H1 (cell line): ENCODE data around the gene ASGR1. TPM values are rescaled to one million over a fixed set of nuclear protein-coding genes. Genes with fewer than 3 reads are reported as not detected.

ENCODE experiments used
- ATF2 ChIP-seq: IDR thresholded peaks from 2 replicates; pipeline ENCODE4 v1.6.1; 2012; ENCODE audit warnings: low read length, inconsistent platforms
- ATF3 ChIP-seq: IDR thresholded peaks from 2 replicates; pipeline ENCODE4 v1.6.1; 2011; ENCODE audit warnings: low read depth, mild to moderate bottlenecking, low read length; ENCODE audit not compliant: insufficient read depth
- BACH1 ChIP-seq: IDR thresholded peaks from 2 replicates; pipeline ENCODE4 v1.6.1; 2012; ENCODE audit warnings: low read length, improper control_type of control experiment
- BRCA1 ChIP-seq: IDR thresholded peaks from 2 replicates; pipeline ENCODE4 v1.6.1; 2012; ENCODE audit warnings: low read depth, low read length, improper control_type of control experiment
- CBX5 ChIP-seq: fragments of 300-800, 300-1000 bp; sonication (generic); IDR thresholded peaks from 2 replicates; pipeline ENCODE4 v1.7.1; 2016; ENCODE audit warnings: antibody characterized with exemption, low read length, low read depth
- CREB1 ChIP-seq: IDR thresholded peaks from 2 replicates; pipeline ENCODE4 v1.6.1; 2012; ENCODE audit warnings: inconsistent platforms
- CTCF ChIP-seq, 3 experiments: IDR thresholded peaks; 1 replicate in 2 of 3; 2 replicates in 1 of 3; pipeline versions ENCODE4 v1.5.1 to v1.6.1; 2011; ENCODE audit warnings: low read length in 3 of 3, mild to moderate bottlenecking in 3 of 3, inconsistent platforms in 2 of 3, low read depth in 1 of 3, moderate library complexity in 1 of 3; ENCODE audit not compliant: insufficient read depth in 1 of 3; ENCODE audit errors: control extremely low read depth in 1 of 3
- EGR1 ChIP-seq: IDR thresholded peaks from 2 replicates; pipeline ENCODE4 v1.6.1; 2011; ENCODE audit warnings: low read depth, low read length, borderline replicate concordance
- FOSL1 ChIP-seq: IDR thresholded peaks from 2 replicates; pipeline ENCODE4 v1.6.1; 2011; ENCODE audit warnings: mild to moderate bottlenecking, low read depth, low read length, moderate library complexity; ENCODE audit not compliant: insufficient read depth
- HDAC2 ChIP-seq, 2 experiments: fragments of 300-600 bp in 1 of 2; sonication (generic) in 1 of 2; IDR thresholded peaks; 2 replicates each; pipeline ENCODE4 v1.6.1; 2011 to 2012; ENCODE audit warnings: low read depth in 2 of 2, low read length in 2 of 2, mild to moderate bottlenecking in 2 of 2, moderate library complexity in 2 of 2, borderline replicate concordance in 1 of 2, inconsistent platforms in 1 of 2
- MAFK ChIP-seq: IDR thresholded peaks from 2 replicates; pipeline ENCODE4 v1.6.1; 2012; ENCODE audit warnings: low read depth, mild to moderate bottlenecking, improper control_type of control experiment, low read length
- PHF8 ChIP-seq: fragments of 200-600 bp; sonication (generic); conservative IDR thresholded peaks from 2 replicates; pipeline ENCODE4 v1.7.1; 2012; ENCODE audit warnings: low read depth, mild to moderate bottlenecking, inconsistent platforms, low read length, moderate library complexity
- POLR2A ChIP-seq, 2 experiments: IDR thresholded peaks; 1 replicate in 1 of 2; 2 replicates in 1 of 2; pipeline ENCODE4 v1.6.1; 2011; ENCODE audit warnings: low read depth in 2 of 2, low read length in 2 of 2, mild to moderate bottlenecking in 2 of 2; ENCODE audit errors: control extremely low read depth in 1 of 2
- POLR2AphosphoS5 ChIP-seq: IDR thresholded peaks from 2 replicates; pipeline ENCODE4 v1.6.1; 2011; ENCODE audit warnings: low read depth, low read length
- RBBP5 ChIP-seq: IDR thresholded peaks from 2 replicates; pipeline ENCODE4 v1.7.1; 2012; ENCODE audit warnings: low read depth, mild to moderate bottlenecking, inconsistent platforms, low read length, moderate library complexity, borderline replicate concordance
- SIX5 ChIP-seq: IDR thresholded peaks from 2 replicates; pipeline ENCODE4 v1.6.1; 2011; ENCODE audit warnings: mild to moderate bottlenecking, low read depth, low read length
- SP4 ChIP-seq: IDR thresholded peaks from 2 replicates; pipeline ENCODE4 v1.6.1; 2012; ENCODE audit warnings: low read length, inconsistent platforms
- USF2 ChIP-seq: IDR thresholded peaks from 2 replicates; pipeline ENCODE4 v1.6.1; 2011; ENCODE audit warnings: low read length, improper control_type of control experiment
- polyA plus RNA-seq, 7 experiments: library from polyadenylated mRNA; depleted of rRNA in 3 of 7; stranded (reverse) in 5 of 7; unstranded in 2 of 7; fragments of >200 nt in 5 of 7; fragments of 200-250 nt in 2 of 7; gene quantifications; 1 replicate in 5 of 7; 2 replicates in 1 of 7; 4 replicates in 1 of 7; pipeline versions ENCODE4 v1.2.1 to v1.2.3, GENCODE V29; 2011 to 2013; ENCODE audit warnings: missing spikeins in 2 of 7, mixed read lengths in 2 of 7
- total RNA-seq: library from RNA; stranded (reverse); fragmentation: NEBNext Ultra II Directional; extraction: Animal tissue kit (Norgen Biotek cat#: 25700); gene quantifications from 2 replicates; pipeline ENCODE4 v1.2.1, GENCODE V29; 2021

ASGR1 gene
- total and polyA plus RNA-seq, 2 of the 8 experiments (the other 6 are each of a cell fraction or from before 2014, with no cell fraction given), result 10.8 to 14.5 TPM

GRCh38 chr17:7219812-7220592 is 40.8 kb upstream of the ASGR1 start, which contains the start of the genes ACADVL and DLG4 (continued):
- TF ChIP-seq CTCF (IDR thresholded peaks at IDR 0.05; ENCODE audit: control extremely low read depth in 1 of 3, insufficient read depth in 1 of 3, low read depth in 1 of 3, low read length in 3 of 3) (no peak), HDAC2 (IDR thresholded peaks at IDR 0.05; ENCODE audit: borderline replicate concordance in 1 of 2, low read depth in 2 of 2, low read length in 2 of 2) (0 out of 4 replicates have a peak, but pooled peaks of 1 of the 2 experiments have one; percentile 61), BRCA1 (no peak), ATF2 (no peak; the same call in 1 of the 2 replicates), POLR2AphosphoS5 (peak; percentile 21), BACH1 (peak; percentile 83), MAFK (peak; percentile 60; the same call in 1 of the 2 replicates), CREB1 (peak; percentile 84), PHF8 (peak; percentile 72), CBX5 (no peak), EGR1 (peak; percentile 95), ATF3 (no peak), POLR2A (IDR thresholded peaks at IDR 0.05; ENCODE audit: control extremely low read depth in 1 of 2, low read depth in 2 of 2, low read length in 2 of 2) (peak; percentile 79 to 90), FOSL1 (0 out of 2 replicates have a peak, but pooled peaks have one; percentile 33), RBBP5 (0 out of 2 replicates have a peak, but pooled peaks have one; percentile 26), SP4 (no peak), USF2 (0 out of 2 replicates have a peak, but pooled peaks have one; percentile 3), SIX5 (peak; percentile 79)
